ENCODE measurements around the gene RBM33. TPM values are rescaled to one million over a fixed set of nuclear protein-coding genes. Genes with fewer than 3 reads are reported as not detected.

The RBM33 gene
- total and polyA plus RNA-seq, 2 donors from 2014 or later, result 9.8 to 78.7 TPM

DNA sequence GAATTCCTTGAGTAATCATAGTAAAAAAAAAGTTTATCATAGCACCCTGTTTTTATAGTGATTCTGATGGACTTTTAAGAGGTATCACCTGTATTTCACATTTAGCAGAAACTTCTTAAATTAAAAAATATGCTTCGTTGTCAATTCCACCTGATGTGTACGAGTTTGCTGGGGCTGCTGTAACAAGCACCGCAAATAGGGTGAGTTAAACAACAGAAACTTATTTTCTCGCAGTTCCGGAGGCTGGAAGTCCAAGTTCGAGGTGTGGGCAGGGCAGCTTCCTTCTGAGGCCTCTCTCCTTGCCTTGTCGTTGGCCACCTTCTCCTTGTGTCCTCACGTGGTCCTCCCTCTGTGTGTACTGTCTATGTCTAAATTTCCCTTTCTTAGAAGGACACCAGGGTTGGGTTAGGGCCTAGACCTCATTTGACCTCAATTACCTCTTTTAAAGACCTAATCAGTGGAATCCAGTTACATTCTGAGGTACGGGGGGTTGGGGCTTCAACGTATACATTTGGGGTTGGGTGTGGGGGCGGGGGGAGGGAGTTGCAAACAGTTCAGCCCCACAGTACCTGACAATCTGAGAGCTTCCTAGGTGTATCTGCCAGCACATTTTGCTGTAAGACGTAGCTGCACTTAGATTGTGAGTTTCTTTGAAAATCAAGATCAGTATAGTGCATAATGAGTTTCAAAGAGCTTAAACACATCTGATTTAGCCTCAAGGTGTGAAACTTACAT lies 72.7 kb downstream of the RBM33 start:
- no peak for FAIRE-seq
- TF ChIP-seq, protein P1, sequence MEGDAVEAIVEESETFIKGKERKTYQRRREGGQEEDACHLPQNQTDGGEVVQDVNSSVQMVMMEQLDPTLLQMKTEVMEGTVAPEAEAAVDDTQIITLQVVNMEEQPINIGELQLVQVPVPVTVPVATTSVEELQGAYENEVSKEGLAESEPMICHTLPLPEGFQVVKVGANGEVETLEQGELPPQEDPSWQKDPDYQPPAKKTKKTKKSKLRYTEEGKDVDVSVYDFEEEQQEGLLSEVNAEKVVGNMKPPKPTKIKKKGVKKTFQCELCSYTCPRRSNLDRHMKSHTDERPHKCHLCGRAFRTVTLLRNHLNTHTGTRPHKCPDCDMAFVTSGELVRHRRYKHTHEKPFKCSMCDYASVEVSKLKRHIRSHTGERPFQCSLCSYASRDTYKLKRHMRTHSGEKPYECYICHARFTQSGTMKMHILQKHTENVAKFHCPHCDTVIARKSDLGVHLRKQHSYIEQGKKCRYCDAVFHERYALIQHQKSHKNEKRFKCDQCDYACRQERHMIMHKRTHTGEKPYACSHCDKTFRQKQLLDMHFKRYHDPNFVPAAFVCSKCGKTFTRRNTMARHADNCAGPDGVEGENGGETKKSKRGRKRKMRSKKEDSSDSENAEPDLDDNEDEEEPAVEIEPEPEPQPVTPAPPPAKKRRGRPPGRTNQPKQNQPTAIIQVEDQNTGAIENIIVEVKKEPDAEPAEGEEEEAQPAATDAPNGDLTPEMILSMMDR (IDR thresholded peaks at IDR 0.05; ENCODE audit: borderline replicate concordance, extremely low read depth, insufficient read depth), result no peak
- Histone ChIP-seq H3K9ac (ENCODE audit: low read length in 3 of 3) (no peak overlapping the region), H3K27me3 (ENCODE audit: control insufficient read depth, insufficient read depth, low read length) (no peaks in the 10 kb centered on the region), H3K4me1 (ENCODE audit: control insufficient read depth in 2 of 3, insufficient read depth in 2 of 3, low read depth in 1 of 3, low read length in 3 of 3) (peaks cover 0 to 3% (median 0%) of the 10 kb centered on the region in 3 donors), H3K27ac (ENCODE audit: low read depth in 2 of 2, low read length in 2 of 2) (no peak overlapping the region), H3K36me3 (ENCODE audit: control insufficient read depth in 2 of 3, insufficient read depth in 3 of 3, low read length in 3 of 3) (peaks cover 3 to 17% (median 4%) of the 10 kb centered on the region in 3 donors), H3K9me3 (ENCODE audit: control insufficient read depth in 2 of 3, insufficient read depth in 1 of 3, low read length in 3 of 3) (no peaks in the 10 kb centered on the region), H3K4me3 (ENCODE audit: low read length in 3 of 3) (no peak overlapping the region)
- intact Hi-C loops (cut with DNase I), result no loop called here
- DNase-seq, result peak in 1 of 5 donors; percentile 21

DNA sequence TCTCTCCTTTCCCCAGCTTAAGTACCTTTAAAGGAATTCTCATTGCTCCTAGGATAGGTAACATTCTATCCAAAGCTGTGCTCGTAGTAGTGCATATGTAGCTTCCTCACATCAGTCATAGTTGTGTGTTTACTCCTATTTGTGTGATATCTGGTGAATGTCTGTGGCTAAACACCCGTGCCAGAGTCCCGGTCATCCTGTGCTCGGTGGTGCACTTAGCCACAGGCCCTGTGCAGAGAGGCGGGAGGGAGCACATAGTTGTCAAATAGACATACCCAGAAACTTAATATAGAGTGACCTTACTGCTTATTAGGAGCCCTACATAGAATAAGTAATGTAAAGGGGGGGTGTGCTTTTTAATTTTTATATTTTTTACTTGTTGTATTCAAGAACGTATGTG lies 76.6 kb downstream of the RBM33 start:
- Histone ChIP-seq H3K4me3 (ENCODE audit: low read length in 3 of 3) (no peak overlapping the region), H3K36me3 (ENCODE audit: control insufficient read depth in 2 of 3, insufficient read depth in 3 of 3, low read length in 3 of 3) (peaks cover 0 to 8% (median 2%) of the 10 kb centered on the region in 3 donors), H3K9me3 (ENCODE audit: control insufficient read depth in 2 of 3, insufficient read depth in 1 of 3, low read length in 3 of 3) (no peaks in the 10 kb centered on the region), H3K4me1 (ENCODE audit: control insufficient read depth in 2 of 3, insufficient read depth in 2 of 3, low read depth in 1 of 3, low read length in 3 of 3) (no peaks in the 10 kb centered on the region), H3K27ac (ENCODE audit: low read depth in 2 of 2, low read length in 2 of 2) (no peak overlapping the region), H3K9ac (ENCODE audit: low read length in 3 of 3) (no peak overlapping the region), H3K27me3 (ENCODE audit: control insufficient read depth, insufficient read depth, low read length) (no peaks in the 10 kb centered on the region)
- intact Hi-C loops (cut with DNase I), result no loop called here
- no peak for FAIRE-seq
- TF ChIP-seq, protein P1 (IDR thresholded peaks at IDR 0.05; ENCODE audit: borderline replicate concordance, extremely low read depth, insufficient read depth), result no peak
- peak in 1 of 5 donors; percentile 25 for DNase-seq

DNA sequence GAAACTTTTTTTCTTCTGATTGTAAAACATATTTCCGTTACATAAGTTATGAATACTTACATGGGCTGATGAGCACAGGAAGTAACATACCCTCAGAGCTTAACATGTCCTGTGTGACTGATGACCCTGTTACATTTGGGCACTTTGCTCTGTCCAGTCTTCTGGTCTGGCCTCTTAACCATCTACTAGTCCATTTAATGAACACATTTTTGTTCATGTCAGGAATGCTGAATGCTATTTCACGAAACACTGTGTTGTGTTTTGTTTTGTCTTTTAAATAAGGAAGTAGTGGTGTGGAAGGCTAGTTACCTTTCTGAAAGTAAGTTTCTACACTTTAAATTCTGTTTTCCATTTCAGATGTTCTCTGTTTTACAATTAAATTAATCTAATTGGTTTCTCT lies 77.7 kb downstream of the RBM33 start:
- FAIRE-seq, result no peak
- H3K4me1 ChIP-seq (ENCODE audit: control insufficient read depth in 2 of 3, insufficient read depth in 2 of 3, low read depth in 1 of 3, low read length in 3 of 3), result no peaks in the 10 kb centered on the region
- no peak for DNase-seq
- no peaks in the 10 kb centered on the region for H3K9me3 ChIP-seq (ENCODE audit: control insufficient read depth in 2 of 3, insufficient read depth in 1 of 3, low read length in 3 of 3)
- no peak overlapping the region for H3K4me3 ChIP-seq (ENCODE audit: low read length in 3 of 3)
- intact Hi-C loops (cut with DNase I), result no loop called here
- H3K36me3 ChIP-seq (ENCODE audit: control insufficient read depth in 2 of 3, insufficient read depth in 3 of 3, low read length in 3 of 3), result peaks cover 0 to 8% (median 2%) of the 10 kb centered on the region in 3 donors
- no peak overlapping the region for H3K27ac ChIP-seq (ENCODE audit: low read depth in 2 of 2, low read length in 2 of 2)
- H3K27me3 ChIP-seq (ENCODE audit: control insufficient read depth, insufficient read depth, low read length), result no peaks in the 10 kb centered on the region
- no peak overlapping the region for H3K9ac ChIP-seq (ENCODE audit: low read length in 3 of 3)
- TF ChIP-seq, protein P1 (IDR thresholded peaks at IDR 0.05; ENCODE audit: borderline replicate concordance, extremely low read depth, insufficient read depth), result no peak
